HepG2 (cell line): ENCODE data around the gene EMID1. TPM values are rescaled to one million over a fixed set of nuclear protein-coding genes. Genes with fewer than 3 reads are reported as not detected.

Experiments
- ARNTL ChIP-seq: sonication (generic); formaldehyde crosslinking; IDR thresholded peaks from 2 replicates; pipeline ENCODE4 v1.4.0; 2020; ENCODE audit warnings: mild to moderate bottlenecking, missing genetic modification reagents
- CEBPB ChIP-seq: IDR thresholded peaks from 2 replicates; pipeline ENCODE4 v1.6.1; 2011; ENCODE audit warnings: low read depth, low read length, improper control_type of control experiment, borderline replicate concordance
- DMAP1 ChIP-seq: IDR thresholded peaks from 2 replicates; pipeline ENCODE4 v1.6.1; 2016
- DNMT3B ChIP-seq: conservative IDR thresholded peaks from 2 replicates; pipeline ENCODE4 v1.6.1; 2016; ENCODE audit warnings: missing biosample characterization, control low read depth
- GPN1 ChIP-seq: sonication (generic); formaldehyde crosslinking; IDR thresholded peaks from 2 replicates; pipeline ENCODE4 v1.5.1; 2020; ENCODE audit warnings: missing genetic modification reagents, borderline replicate concordance
- MEIS2 ChIP-seq: sonication (generic); formaldehyde crosslinking; IDR thresholded peaks from 2 replicates; pipeline ENCODE4 v1.9.0; 2021; ENCODE audit warnings: mild to moderate bottlenecking, missing genetic modification reagents
- PCBP2 ChIP-seq: fragments of 200-400 bp; formaldehyde crosslinking; optimal IDR thresholded peaks from 2 replicates; pipeline ENCODE3; 2018; ENCODE audit warnings: low read length, low read depth; ENCODE audit not compliant: poor library complexity, severe bottlenecking
- PRMT3 ChIP-seq: sonication (generic); formaldehyde crosslinking; IDR thresholded peaks from 2 replicates; pipeline ENCODE4 v1.8.1; 2022; ENCODE audit warnings: low read depth, mild to moderate bottlenecking, moderate library complexity, missing genetic modification reagents, borderline replicate concordance
- RBAK ChIP-seq: sonication (generic); formaldehyde crosslinking; IDR thresholded peaks from 2 replicates; pipeline ENCODE4 v1.5.1; 2020; ENCODE audit warnings: mild to moderate bottlenecking, missing genetic modification reagents
- REPIN1 ChIP-seq: sonication (generic); formaldehyde crosslinking; IDR thresholded peaks from 2 replicates; pipeline ENCODE4 v1.8.0; 2022; ENCODE audit warnings: missing genetic modification reagents, low read depth, mild to moderate bottlenecking, borderline replicate concordance
- SKI ChIP-seq: fragments of 450-650 bp; IDR thresholded peaks from one replicate; pipeline ENCODE4 v1.6.1; 2018; ENCODE audit warnings: mild to moderate bottlenecking; ENCODE audit not compliant: partially characterized antibody
- SRSF9 ChIP-seq: fragments of 200-400 bp; formaldehyde crosslinking; IDR thresholded peaks from 2 replicates; pipeline ENCODE4 v1.6.1; 2018; ENCODE audit warnings: borderline replicate concordance, mild to moderate bottlenecking, low read depth, low read length; ENCODE audit not compliant: insufficient read depth, poor library complexity, severe bottlenecking
- STAG1 ChIP-seq: sonication (generic); formaldehyde crosslinking; IDR thresholded peaks from 2 replicates; pipeline ENCODE4 v1.4.0; 2020; ENCODE audit warnings: missing genetic modification reagents
- TCF7 ChIP-seq: sonication (generic); IDR thresholded peaks from 2 replicates; pipeline ENCODE4 v1.6.1; 2016; ENCODE audit warnings: antibody characterized with exemption, low read depth
- YY1 ChIP-seq: IDR thresholded peaks from 2 replicates; pipeline ENCODE4 v1.6.1; 2011; ENCODE audit warnings: low read length, low read depth, moderate library complexity, mild to moderate bottlenecking; ENCODE audit not compliant: insufficient read depth, insufficient replicate concordance
- ZFP36L1 ChIP-seq: sonication (generic); formaldehyde crosslinking; IDR thresholded peaks from 2 replicates; pipeline ENCODE4 v1.8.0; 2022; ENCODE audit warnings: mild to moderate bottlenecking, missing genetic modification reagents, moderate library complexity
- ZFP90 ChIP-seq: sonication (generic); formaldehyde crosslinking; IDR thresholded peaks from 2 replicates; pipeline ENCODE4 v1.8.0; 2022; ENCODE audit warnings: missing genetic modification reagents, mild to moderate bottlenecking, inconsistent platforms, borderline replicate concordance
- ZNF383 ChIP-seq: sonication (generic); formaldehyde crosslinking; IDR thresholded peaks from 2 replicates; pipeline ENCODE4 v1.4.0; 2020; ENCODE audit warnings: missing genetic modification reagents, mild to moderate bottlenecking, borderline replicate concordance
- ZNF768 ChIP-seq: sonication (generic); formaldehyde crosslinking; IDR thresholded peaks from 2 replicates; pipeline ENCODE4 v1.4.0; 2020; ENCODE audit warnings: missing genetic modification reagents
- polyA plus RNA-seq, 8 experiments: library from polyadenylated mRNA; depleted of rRNA in 3 of 8; stranded (reverse) in 7 of 8; unstranded in 1 of 8; fragments of >200 nt; fragmentation: Illumina TruSeq in 4 of 8; extraction: Trizol in 4 of 8; gene quantifications; 2 replicates each; pipeline versions ENCODE4 v1.2.1 to v1.2.3, GENCODE V29; 2011 to 2016; ENCODE audit warnings: low read depth in 4 of 8, missing spikeins in 1 of 8, mixed read lengths in 1 of 8; ENCODE audit not compliant: insufficient read depth in 1 of 8
- total RNA-seq, 5 experiments: library from RNA; depleted of rRNA; stranded (reverse); fragments of >200 nt; fragmentation: Illumina TruSeq; extraction: Trizol; gene quantifications; 2 replicates each; pipeline ENCODE4 v1.2.3, GENCODE V29; 2016; ENCODE audit warnings: low read depth in 1 of 5
- TF ChIP-seq, protein P1 (sequence below): sonication (generic); formaldehyde crosslinking; IDR thresholded peaks from 2 replicates; pipeline ENCODE4 v1.8.1; 2023; ENCODE audit warnings: mild to moderate bottlenecking, missing genetic modification reagents
- TF ChIP-seq, protein P2 (sequence below): sonication (generic); formaldehyde crosslinking; IDR thresholded peaks from 2 replicates; pipeline ENCODE4; 2020; ENCODE audit warnings: missing genetic modification reagents, mild to moderate bottlenecking, borderline replicate concordance
- TF ChIP-seq, protein P3 (sequence below): sonication (generic); formaldehyde crosslinking; IDR thresholded peaks from 2 replicates; pipeline ENCODE4 v1.8.0; 2022; ENCODE audit warnings: mild to moderate bottlenecking, missing genetic modification reagents, moderate library complexity
- TF ChIP-seq, protein P4 (sequence below): sonication (generic); formaldehyde crosslinking; IDR thresholded peaks from 2 replicates; pipeline ENCODE4 v1.5.1; 2020; ENCODE audit warnings: mild to moderate bottlenecking, missing genetic modification reagents, moderate library complexity

The EMID1 gene
- total and polyA plus RNA-seq, 2 of the 13 experiments (the other 11 are each of a cell fraction or from before 2014, with no cell fraction given) = 0.45 to 0.82 TPM

DNA sequence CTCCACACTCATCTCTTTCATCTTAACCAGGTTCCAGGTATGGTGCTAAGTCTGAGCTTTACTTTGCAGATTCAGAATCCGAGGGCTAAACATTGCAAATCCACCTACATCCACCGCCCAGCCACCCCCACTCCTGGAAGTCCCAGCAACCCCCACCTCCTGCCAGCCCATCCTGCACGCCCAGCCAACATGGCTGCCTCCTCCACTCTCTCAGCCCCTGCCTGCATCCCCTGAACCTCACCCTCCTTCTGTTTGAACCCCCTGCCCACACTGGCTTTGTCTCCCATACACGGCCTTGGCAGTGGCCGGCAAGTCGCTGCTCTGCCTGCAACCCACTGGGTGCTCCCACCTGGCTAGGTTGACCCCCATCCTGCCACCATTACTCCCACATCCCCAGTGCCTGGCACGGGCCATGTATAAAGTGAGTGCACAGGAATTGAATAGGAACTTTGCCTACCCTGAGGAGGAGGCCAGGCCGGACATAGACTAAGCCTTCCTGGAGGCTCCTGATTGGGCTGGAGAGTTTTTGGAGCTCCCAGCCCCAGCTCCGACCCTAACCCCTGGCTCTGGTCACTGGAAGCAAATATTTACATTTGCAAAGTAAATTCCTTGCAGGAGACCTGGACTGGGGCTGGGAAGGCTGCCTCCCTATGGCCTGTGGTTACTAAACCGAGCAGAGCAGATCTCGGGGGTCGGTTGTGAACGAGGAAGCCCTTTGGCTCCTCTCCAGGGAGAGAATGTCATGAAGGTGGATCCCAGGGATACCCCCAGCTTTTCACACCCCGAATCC is 14.4 kb downstream of the EMID1 start (continued):
- TF ChIP-seq, protein P1, sequence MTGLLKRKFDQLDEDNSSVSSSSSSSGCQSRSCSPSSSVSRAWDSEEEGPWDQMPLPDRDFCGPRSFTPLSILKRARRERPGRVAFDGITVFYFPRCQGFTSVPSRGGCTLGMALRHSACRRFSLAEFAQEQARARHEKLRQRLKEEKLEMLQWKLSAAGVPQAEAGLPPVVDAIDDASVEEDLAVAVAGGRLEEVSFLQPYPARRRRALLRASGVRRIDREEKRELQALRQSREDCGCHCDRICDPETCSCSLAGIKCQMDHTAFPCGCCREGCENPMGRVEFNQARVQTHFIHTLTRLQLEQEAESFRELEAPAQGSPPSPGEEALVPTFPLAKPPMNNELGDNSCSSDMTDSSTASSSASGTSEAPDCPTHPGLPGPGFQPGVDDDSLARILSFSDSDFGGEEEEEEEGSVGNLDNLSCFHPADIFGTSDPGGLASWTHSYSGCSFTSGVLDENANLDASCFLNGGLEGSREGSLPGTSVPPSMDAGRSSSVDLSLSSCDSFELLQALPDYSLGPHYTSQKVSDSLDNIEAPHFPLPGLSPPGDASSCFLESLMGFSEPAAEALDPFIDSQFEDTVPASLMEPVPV (CRISPR knock-in tag) = 0 out of 2 replicates have a peak, but pooled peaks have one; percentile 30
- no peak for TF ChIP-seq ZNF768 (CRISPR knock-in tag)
- TF ChIP-seq RBAK (CRISPR knock-in tag) = no peak
- no peak for TF ChIP-seq GPN1 (CRISPR knock-in tag)
- no peak for TF ChIP-seq DMAP1 (CRISPR knock-in tag)
- TF ChIP-seq MEIS2 (CRISPR knock-in tag) = no peak
- no peak for TF ChIP-seq DNMT3B (CRISPR knock-in tag)
- TF ChIP-seq CEBPB = no peak
- no peak for TF ChIP-seq TCF7
- TF ChIP-seq PCBP2 = no peak
- TF ChIP-seq YY1 = peak; percentile 46
- TF ChIP-seq ZFP90 = no peak
- TF ChIP-seq REPIN1 = no peak
- TF ChIP-seq SRSF9 = no peak
- TF ChIP-seq, protein P2, sequence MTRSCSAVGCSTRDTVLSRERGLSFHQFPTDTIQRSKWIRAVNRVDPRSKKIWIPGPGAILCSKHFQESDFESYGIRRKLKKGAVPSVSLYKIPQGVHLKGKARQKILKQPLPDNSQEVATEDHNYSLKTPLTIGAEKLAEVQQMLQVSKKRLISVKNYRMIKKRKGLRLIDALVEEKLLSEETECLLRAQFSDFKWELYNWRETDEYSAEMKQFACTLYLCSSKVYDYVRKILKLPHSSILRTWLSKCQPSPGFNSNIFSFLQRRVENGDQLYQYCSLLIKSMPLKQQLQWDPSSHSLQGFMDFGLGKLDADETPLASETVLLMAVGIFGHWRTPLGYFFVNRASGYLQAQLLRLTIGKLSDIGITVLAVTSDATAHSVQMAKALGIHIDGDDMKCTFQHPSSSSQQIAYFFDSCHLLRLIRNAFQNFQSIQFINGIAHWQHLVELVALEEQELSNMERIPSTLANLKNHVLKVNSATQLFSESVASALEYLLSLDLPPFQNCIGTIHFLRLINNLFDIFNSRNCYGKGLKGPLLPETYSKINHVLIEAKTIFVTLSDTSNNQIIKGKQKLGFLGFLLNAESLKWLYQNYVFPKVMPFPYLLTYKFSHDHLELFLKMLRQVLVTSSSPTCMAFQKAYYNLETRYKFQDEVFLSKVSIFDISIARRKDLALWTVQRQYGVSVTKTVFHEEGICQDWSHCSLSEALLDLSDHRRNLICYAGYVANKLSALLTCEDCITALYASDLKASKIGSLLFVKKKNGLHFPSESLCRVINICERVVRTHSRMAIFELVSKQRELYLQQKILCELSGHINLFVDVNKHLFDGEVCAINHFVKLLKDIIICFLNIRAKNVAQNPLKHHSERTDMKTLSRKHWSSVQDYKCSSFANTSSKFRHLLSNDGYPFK (CRISPR knock-in tag) = peak; percentile 36; the same call in 1 of the 2 replicates
- TF ChIP-seq, protein P3, sequence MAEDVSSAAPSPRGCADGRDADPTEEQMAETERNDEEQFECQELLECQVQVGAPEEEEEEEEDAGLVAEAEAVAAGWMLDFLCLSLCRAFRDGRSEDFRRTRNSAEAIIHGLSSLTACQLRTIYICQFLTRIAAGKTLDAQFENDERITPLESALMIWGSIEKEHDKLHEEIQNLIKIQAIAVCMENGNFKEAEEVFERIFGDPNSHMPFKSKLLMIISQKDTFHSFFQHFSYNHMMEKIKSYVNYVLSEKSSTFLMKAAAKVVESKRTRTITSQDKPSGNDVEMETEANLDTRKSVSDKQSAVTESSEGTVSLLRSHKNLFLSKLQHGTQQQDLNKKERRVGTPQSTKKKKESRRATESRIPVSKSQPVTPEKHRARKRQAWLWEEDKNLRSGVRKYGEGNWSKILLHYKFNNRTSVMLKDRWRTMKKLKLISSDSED (CRISPR knock-in tag) = no peak
- peak; percentile 4; the same call in 1 of the 2 replicates for TF ChIP-seq STAG1 (CRISPR knock-in tag)
- TF ChIP-seq PRMT3 (CRISPR knock-in tag) = no peak
- TF ChIP-seq ARNTL (CRISPR knock-in tag) = no peak
- no peak for TF ChIP-seq SKI
- TF ChIP-seq ZNF383 (CRISPR knock-in tag) = no peak
- TF ChIP-seq, protein P4, sequence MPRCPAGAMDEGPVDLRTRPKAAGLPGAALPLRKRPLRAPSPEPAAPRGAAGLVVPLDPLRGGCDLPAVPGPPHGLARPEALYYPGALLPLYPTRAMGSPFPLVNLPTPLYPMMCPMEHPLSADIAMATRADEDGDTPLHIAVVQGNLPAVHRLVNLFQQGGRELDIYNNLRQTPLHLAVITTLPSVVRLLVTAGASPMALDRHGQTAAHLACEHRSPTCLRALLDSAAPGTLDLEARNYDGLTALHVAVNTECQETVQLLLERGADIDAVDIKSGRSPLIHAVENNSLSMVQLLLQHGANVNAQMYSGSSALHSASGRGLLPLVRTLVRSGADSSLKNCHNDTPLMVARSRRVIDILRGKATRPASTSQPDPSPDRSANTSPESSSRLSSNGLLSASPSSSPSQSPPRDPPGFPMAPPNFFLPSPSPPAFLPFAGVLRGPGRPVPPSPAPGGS (CRISPR knock-in tag) = 0 out of 2 replicates have a peak, but pooled peaks have one; percentile 28
- no peak for TF ChIP-seq ZFP36L1 (CRISPR knock-in tag)
